Dendritic cell treated with granulocyte-macrophage colony-stimulating factor and Interleukin-4, amounts not matched to agents 40 ng/mL and 50 ng/mL, for 4 days (primary cell): ENCODE results near the gene RIN3.

Experiments
- H3K27ac Mint-ChIP-seq: one replicate; pipeline ENCODE4 v1.8.0; 2022; ENCODE audit warnings: mild to moderate bottlenecking, mixed read lengths
- H3K27me3 Mint-ChIP-seq: one replicate; pipeline ENCODE4 v1.8.0; 2022; ENCODE audit warnings: mild to moderate bottlenecking, mixed read lengths
- H3K36me3 Mint-ChIP-seq: one replicate; pipeline ENCODE4 v1.8.0; 2022; ENCODE audit warnings: low read depth, mixed read lengths
- H3K4me1 Mint-ChIP-seq: one replicate; pipeline ENCODE4 v1.8.0; 2022; ENCODE audit warnings: low read depth, mixed read lengths
- H3K4me3 Mint-ChIP-seq: one replicate; pipeline ENCODE4 v1.8.0; 2022; ENCODE audit warnings: mild to moderate bottlenecking, moderate library complexity, mixed read lengths
- H3K9me3 Mint-ChIP-seq: one replicate; pipeline ENCODE4 v1.8.0; 2022; ENCODE audit warnings: mixed read lengths
- intact Hi-C: fragments of 100-400 bp; cut with micrococcal nuclease; formaldehyde crosslinking; loops from one replicate; pipeline ENCODE4 v1.15.0; 2022

RIN3 gene

DNA sequence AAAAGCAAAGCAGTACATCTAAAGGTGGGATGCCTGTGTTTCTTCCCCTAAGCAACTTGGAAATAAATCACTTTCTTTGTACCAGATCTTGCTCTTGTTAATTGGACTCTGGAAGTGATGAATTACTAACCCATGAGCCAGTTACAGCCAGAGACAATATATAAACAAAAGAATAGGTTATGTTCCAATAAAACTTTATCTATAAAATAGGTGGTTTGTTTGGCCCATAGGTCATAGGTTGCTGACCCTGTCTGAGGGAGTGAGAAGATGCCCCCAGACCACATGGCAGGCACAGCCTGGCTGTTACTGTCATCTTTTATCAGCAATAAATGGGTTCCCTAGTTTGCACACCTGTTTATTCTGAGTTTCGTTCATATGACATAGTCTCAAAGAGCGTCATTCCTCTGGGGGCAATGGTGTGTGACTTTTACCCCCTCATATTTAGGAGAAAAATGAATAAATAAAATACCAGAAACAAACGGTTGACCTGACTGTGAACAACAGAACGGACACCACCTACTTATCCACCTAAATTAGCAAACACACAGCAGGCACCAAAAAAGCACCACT lies 224.1 kb downstream of the RIN3 start:
- Mint-ChIP-seq H3K27me3 (peaks cover 46% of the 10 kb centered on the region), H3K27ac (peak overlapping the region; percentile 57), H3K36me3 (peaks cover 93% of the 10 kb centered on the region), H3K4me1 (peaks cover 36% of the 10 kb centered on the region), H3K9me3 (no peaks in the 10 kb centered on the region), H3K4me3 (no peak overlapping the region)
- intact Hi-C loops: no loop called here
